ENCODE results near the gene ATP5ME. TPM values are rescaled to one million over a fixed set of nuclear protein-coding genes. Genes with fewer than 3 reads are reported as not detected.

ATP5ME gene
- total RNA-seq, 1 donor from 2014 or later: 230 TPM

DNA sequence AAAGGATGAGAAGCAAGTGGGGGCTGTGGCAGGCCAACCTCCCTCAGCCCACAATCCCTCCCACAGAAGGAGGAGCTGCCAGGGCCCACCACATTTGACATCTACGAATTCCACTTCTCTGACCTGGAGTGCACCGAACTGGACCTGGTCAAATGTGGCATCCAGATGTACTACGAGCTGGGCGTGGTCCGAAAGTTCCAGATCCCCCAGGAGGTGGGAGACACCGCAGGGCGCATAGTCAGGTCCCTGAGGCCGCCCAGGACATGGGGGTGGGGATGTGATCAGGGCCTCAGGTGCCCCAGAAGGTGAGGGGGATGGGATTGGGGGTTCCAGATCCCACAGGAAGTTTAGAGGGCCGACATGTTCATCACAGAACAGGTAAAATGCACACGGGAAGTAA lies 13.7 kb downstream of the ATP5ME start:
- Mint-ChIP-seq H3K27ac (ENCODE audit: unreplicated experiment) (no peak overlapping the region), H3K4me1 (ENCODE audit: low read depth, unreplicated experiment) (no peaks in the 10 kb centered on the region), H3K36me3 (ENCODE audit: unreplicated experiment) (peaks cover 6% of the 10 kb centered on the region), H3K27me3 (ENCODE audit: unreplicated experiment) (peaks cover 18% of the 10 kb centered on the region), H3K9me3 (ENCODE audit: unreplicated experiment) (peaks cover 6% of the 10 kb centered on the region), H3K4me3 (ENCODE audit: unreplicated experiment) (no peak overlapping the region)
- TF ChIP-seq, protein P1, sequence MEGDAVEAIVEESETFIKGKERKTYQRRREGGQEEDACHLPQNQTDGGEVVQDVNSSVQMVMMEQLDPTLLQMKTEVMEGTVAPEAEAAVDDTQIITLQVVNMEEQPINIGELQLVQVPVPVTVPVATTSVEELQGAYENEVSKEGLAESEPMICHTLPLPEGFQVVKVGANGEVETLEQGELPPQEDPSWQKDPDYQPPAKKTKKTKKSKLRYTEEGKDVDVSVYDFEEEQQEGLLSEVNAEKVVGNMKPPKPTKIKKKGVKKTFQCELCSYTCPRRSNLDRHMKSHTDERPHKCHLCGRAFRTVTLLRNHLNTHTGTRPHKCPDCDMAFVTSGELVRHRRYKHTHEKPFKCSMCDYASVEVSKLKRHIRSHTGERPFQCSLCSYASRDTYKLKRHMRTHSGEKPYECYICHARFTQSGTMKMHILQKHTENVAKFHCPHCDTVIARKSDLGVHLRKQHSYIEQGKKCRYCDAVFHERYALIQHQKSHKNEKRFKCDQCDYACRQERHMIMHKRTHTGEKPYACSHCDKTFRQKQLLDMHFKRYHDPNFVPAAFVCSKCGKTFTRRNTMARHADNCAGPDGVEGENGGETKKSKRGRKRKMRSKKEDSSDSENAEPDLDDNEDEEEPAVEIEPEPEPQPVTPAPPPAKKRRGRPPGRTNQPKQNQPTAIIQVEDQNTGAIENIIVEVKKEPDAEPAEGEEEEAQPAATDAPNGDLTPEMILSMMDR (IDR thresholded peaks at IDR 0.05; ENCODE audit: partially characterized antibody, unreplicated experiment): no peak
- peak; percentile 7 for DNase-seq

DNA sequence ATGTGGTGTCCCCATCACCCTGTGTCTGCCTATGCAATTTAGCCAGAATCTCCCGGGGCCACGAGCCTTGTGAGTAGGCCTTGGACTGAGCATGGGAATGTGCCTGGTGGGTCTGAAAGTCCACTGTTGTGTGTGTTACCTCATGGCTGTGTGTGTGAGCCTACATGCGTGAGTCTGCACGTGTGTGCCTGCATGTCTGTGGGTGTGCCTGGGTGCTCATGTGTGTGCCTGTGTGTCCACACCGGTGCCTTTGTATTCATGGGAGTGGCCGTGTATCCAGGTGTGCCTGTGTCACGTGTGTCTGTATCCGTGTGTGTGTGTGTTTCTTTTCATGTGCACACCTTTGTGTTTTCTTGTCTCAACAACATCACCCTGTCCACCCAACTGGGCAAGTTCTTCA lies 14.2 kb downstream of the ATP5ME start:
- Mint-ChIP-seq H3K27me3 (ENCODE audit: unreplicated experiment) (peaks cover 16% of the 10 kb centered on the region), H3K4me1 (ENCODE audit: low read depth, unreplicated experiment) (no peaks in the 10 kb centered on the region), H3K4me3 (ENCODE audit: unreplicated experiment) (no peak overlapping the region), H3K27ac (ENCODE audit: unreplicated experiment) (no peak overlapping the region), H3K9me3 (ENCODE audit: unreplicated experiment) (peaks cover 6% of the 10 kb centered on the region), H3K36me3 (ENCODE audit: unreplicated experiment) (peaks cover 6% of the 10 kb centered on the region)
- no peak for DNase-seq
- TF ChIP-seq, protein P1 (IDR thresholded peaks at IDR 0.05; ENCODE audit: partially characterized antibody, unreplicated experiment): no peak

DNA sequence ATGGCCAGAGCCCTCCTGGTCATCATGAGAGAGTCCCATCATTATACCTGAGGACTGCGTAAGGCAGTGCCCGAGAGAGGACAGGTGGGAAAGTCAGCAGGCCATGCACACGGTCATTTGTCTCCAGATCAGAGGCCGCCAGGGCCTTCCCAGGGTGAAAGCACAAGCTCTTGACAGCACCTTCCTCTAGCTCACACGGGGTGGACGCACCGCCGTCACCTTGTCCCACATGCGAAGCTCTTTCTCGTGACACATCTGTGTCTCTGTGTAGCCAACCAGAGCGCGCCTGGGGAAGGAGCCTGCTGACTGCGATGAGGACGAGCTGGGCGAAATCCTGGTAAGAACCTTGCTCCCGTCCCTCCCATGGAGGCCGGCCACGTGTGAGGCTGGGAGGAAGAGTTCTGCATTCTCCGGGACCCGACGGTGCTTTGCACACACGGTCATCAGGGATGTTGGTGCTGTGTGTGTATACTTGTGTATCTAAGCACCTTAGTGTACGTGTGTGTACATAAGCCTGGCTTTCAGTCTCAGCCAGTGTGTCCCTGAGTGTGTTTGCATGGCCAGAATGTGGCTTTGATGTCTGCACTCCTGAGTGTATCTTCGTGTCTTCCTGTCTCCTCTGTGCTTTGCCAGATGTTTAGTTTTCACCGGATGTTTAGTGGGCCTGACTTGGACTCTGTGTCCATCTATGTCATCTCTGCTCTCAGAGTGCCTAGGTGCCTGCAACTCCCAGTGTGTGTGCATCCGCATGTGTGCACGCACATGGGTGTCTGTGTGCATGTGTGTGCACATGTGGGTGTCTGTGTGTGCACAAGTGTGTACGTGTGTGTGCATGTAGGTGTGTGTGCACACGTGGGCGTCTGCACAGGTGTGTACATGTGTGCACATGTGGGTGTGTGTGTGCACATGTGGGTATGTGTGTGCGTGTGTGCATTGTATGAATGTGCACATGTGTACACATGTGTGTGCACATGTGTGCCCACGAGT lies 15.1 kb downstream of the ATP5ME start:
- Mint-ChIP-seq H3K36me3 (ENCODE audit: unreplicated experiment) (peaks cover 6% of the 10 kb centered on the region), H3K9me3 (ENCODE audit: unreplicated experiment) (peaks cover 6% of the 10 kb centered on the region), H3K27me3 (ENCODE audit: unreplicated experiment) (peaks cover 12% of the 10 kb centered on the region), H3K4me3 (ENCODE audit: unreplicated experiment) (no peak overlapping the region), H3K27ac (ENCODE audit: unreplicated experiment) (no peak overlapping the region), H3K4me1 (ENCODE audit: low read depth, unreplicated experiment) (no peaks in the 10 kb centered on the region)
- DNase-seq: no peak
- TF ChIP-seq, protein P1 (IDR thresholded peaks at IDR 0.05; ENCODE audit: partially characterized antibody, unreplicated experiment): no peak

- H3K27me3 Mint-ChIP-seq (ENCODE audit: unreplicated experiment): peaks cover 12% of the 10 kb centered on the region
- peaks cover 6% of the 10 kb centered on the region for H3K9me3 Mint-ChIP-seq (ENCODE audit: unreplicated experiment)
- H3K36me3 Mint-ChIP-seq (ENCODE audit: unreplicated experiment): peaks cover 6% of the 10 kb centered on the region
- no peak for DNase-seq
- no peaks in the 10 kb centered on the region for H3K4me1 Mint-ChIP-seq (ENCODE audit: low read depth, unreplicated experiment)
- H3K27ac Mint-ChIP-seq (ENCODE audit: unreplicated experiment): no peak overlapping the region
- TF ChIP-seq, protein P1 (IDR thresholded peaks at IDR 0.05; ENCODE audit: partially characterized antibody, unreplicated experiment): no peak
- H3K4me3 Mint-ChIP-seq (ENCODE audit: unreplicated experiment): no peak overlapping the region
These were observed 16.0 kb downstream of the ATP5ME start for GRCh38 chr4:657834-658667.

All from glutamatergic neuron (in vitro differentiated cells).